ENCODE data around the gene REG4. TPM values are rescaled to one million over a fixed set of nuclear protein-coding genes. Genes with fewer than 3 reads are reported as not detected.
A peak's percentile ranks its signal among the peaks of the same experiment; 100 is the strongest.

The REG4 gene
- total RNA-seq, 2 experiments from 2014 or later = 1.8 to 7.5 TPM

- ATAC-seq = no peak
- Mint-ChIP-seq H3K4me1 (no peaks in the 10 kb centered on the region), H3K9me3 (ENCODE audit: low read depth) (no peaks in the 10 kb centered on the region), H3K27me3 (peaks cover 63% of the 10 kb centered on the region), H3K36me3 (no peaks in the 10 kb centered on the region), H3K4me3 (no peak within 1 kb of the TSS), H3K27ac (no peak within 1 kb of the TSS)
- peak; percentile 31 for DNase-seq
- CTCF ChIA-PET = interaction anchor here (1.0 to 1.2 kb wide), 2 partner anchors 11 to 15 kb away, joined by 3 read pairs; no protein-coding TSS in a partner anchor
Measured at GRCh38 chr1:119768778-119769177, 42.5 kb downstream of the REG4 start, which contains the start of gene HMGCS2. Gene HMGCS2 (minus strand): TSS chr1:119768905. CDS start chr1:119768844, 61 bp downstream.

DNA sequence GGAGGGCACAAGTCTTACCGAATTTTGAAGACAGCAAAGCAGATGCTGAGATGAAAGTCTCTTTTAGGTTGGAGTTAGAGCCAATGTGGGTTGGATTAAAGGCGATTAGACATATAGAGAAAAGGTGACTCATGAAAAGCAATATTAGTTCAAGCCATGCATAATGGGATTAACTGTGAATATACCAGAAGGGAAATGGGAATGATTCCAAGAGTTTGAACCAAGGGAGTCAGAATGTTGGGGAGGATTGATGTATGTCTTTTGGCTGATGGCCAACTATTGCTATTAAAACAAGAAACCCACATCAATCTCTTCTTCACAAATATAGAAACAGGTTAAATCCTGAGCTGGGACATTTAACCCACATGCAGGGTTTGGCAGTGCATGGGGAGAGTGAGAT, 43.8 kb downstream of the REG4 start:
- Mint-ChIP-seq H3K27me3 (peaks cover 64% of the 10 kb centered on the region), H3K4me1 (no peaks in the 10 kb centered on the region), H3K27ac (no peak overlapping the region), H3K36me3 (no peaks in the 10 kb centered on the region), H3K9me3 (ENCODE audit: low read depth) (no peaks in the 10 kb centered on the region), H3K4me3 (no peak overlapping the region)
- CTCF ChIA-PET = no interaction called here
- ATAC-seq = no peak
- no peak for DNase-seq

DNA sequence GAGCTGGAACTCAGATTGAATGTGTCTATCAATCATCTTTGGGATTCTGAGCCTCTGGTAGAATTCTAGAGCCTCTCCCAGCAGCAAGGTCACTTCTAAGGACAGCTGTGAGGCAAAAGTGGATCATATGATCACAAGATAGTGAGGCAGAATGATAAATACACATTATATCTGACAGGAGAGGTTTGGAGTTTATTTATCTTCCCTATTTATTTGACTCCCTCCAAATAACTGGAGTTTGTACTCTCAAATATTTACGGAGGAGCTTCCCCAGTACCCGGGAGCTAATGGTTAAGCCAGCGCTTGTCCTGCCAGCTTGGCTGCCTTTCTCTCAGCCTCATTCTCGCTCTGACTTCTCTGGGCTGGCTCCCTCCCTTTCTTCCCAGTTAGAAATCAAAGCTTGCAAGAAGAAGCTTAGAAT, 44.9 kb downstream of the REG4 start:
- H3K36me3 Mint-ChIP-seq = no peaks in the 10 kb centered on the region
- CTCF ChIA-PET = no interaction called here
- H3K27ac Mint-ChIP-seq = no peak overlapping the region
- peaks cover 64% of the 10 kb centered on the region for H3K27me3 Mint-ChIP-seq
- H3K4me1 Mint-ChIP-seq = no peaks in the 10 kb centered on the region
- H3K9me3 Mint-ChIP-seq (ENCODE audit: low read depth) = no peaks in the 10 kb centered on the region
- no peak overlapping the region for H3K4me3 Mint-ChIP-seq
- peak; percentile 15 for DNase-seq
- no peak for ATAC-seq

DNA sequence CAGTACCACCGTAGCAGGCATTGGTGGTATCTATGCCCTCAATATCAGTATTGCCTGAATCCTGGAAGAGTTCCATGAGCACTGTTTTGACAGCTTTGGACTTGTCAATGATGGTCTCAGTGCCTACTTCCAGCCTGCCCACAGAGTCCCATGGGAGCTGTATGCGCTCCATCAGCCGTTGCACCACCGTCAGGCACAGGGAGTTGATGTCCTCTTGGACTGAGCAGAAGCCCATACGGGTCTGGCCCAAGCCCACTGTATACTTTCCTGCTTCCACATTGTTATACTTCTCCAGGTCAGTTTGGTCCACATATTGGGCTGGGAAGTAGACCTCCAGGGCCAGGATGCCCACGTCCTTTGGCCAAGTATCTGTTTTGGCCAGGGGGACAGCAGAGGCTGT, 47.0 kb downstream of the REG4 start:
- H3K4me1 Mint-ChIP-seq = no peaks in the 10 kb centered on the region
- H3K36me3 Mint-ChIP-seq = no peaks in the 10 kb centered on the region
- peaks cover 78% of the 10 kb centered on the region for H3K27me3 Mint-ChIP-seq
- H3K27ac Mint-ChIP-seq = no peak overlapping the region
- CTCF ChIA-PET = interaction anchor here (1.0 to 2.2 kb wide), 2 partner anchors 20 to 21 kb away, joined by 4 read pairs; no protein-coding TSS in a partner anchor
- H3K9me3 Mint-ChIP-seq (ENCODE audit: low read depth) = no peaks in the 10 kb centered on the region
- ATAC-seq = no peak
- peak; percentile 31 for DNase-seq
- no peak overlapping the region for H3K4me3 Mint-ChIP-seq

DNA sequence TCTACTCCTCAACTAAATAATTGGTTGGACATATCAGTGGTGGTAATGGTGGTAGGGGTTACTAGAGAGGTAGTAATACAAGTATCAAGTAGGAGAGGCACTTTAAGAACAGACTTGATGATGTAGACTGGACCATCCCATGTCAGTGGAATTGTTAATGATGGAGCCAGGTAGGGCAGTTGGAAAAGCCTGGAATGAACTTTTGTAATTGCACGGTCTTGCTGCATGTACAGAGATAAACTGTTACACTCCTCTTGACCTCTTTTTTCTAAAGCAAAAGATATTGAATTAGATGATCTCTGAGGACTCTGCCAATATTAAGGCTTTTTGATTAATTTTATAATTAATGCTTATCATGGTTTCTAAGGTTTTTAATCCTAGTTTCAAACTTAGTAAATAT, 48.3 kb downstream of the REG4 start:
- no peaks in the 10 kb centered on the region for H3K9me3 Mint-ChIP-seq (ENCODE audit: low read depth)
- ATAC-seq (no peak), DNase-seq (peak; percentile 4)
- no peak overlapping the region for H3K4me3 Mint-ChIP-seq
- H3K27me3 Mint-ChIP-seq = peaks cover 75% of the 10 kb centered on the region
- peaks cover 9% of the 10 kb centered on the region for H3K4me1 Mint-ChIP-seq
- H3K27ac Mint-ChIP-seq = no peak overlapping the region
- no peaks in the 10 kb centered on the region for H3K36me3 Mint-ChIP-seq
- CTCF ChIA-PET = no interaction called here

GRCh38 chr1:119762409-119762808, 48.9 kb downstream of the REG4 start:
- DNase-seq (peak; percentile 7), ATAC-seq (no peak)
- no peak overlapping the region for H3K27ac Mint-ChIP-seq
- no peaks in the 10 kb centered on the region for H3K9me3 Mint-ChIP-seq (ENCODE audit: low read depth)
- no peaks in the 10 kb centered on the region for H3K36me3 Mint-ChIP-seq
- peaks cover 12% of the 10 kb centered on the region for H3K4me1 Mint-ChIP-seq
- CTCF ChIA-PET = no interaction called here
- H3K27me3 Mint-ChIP-seq = peaks cover 78% of the 10 kb centered on the region
- no peak overlapping the region for H3K4me3 Mint-ChIP-seq

DNA sequence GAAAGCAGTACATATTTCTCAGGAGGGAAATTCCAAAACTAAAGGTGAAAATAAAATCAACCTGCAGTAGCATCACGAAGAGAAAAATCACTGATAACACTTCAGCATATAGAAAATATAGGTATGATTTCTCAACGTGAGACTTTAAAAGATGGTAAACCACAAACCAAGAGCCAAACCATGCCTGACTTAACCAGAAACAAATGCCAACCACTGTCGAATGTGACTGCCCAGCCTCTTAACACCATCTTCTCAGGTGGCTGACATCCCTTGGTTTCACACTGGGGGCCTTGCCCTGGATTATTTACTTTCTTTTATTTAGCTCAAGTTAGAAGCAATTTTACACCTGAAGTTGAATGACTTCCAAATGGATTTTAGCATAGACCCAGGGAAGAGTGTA, 52.7 kb downstream of the REG4 start:
- CTCF ChIA-PET = interaction anchor here (8.0 kb wide), 1 partner anchor 14 kb away, joined by 39 read pairs; no protein-coding TSS in a partner anchor
- Mint-ChIP-seq H3K27me3 (peaks cover 76% of the 10 kb centered on the region), H3K4me1 (peaks cover 12% of the 10 kb centered on the region), H3K9me3 (ENCODE audit: low read depth) (no peaks in the 10 kb centered on the region), H3K27ac (no peak overlapping the region), H3K4me3 (no peak overlapping the region), H3K36me3 (no peaks in the 10 kb centered on the region)
- DNase-seq = peak; percentile 47
- ATAC-seq = peak; percentile 47

- peaks cover 66% of the 10 kb centered on the region for H3K27me3 Mint-ChIP-seq
- CTCF ChIA-PET = interaction anchor here (8.0 kb wide), 1 partner anchor 8 kb away, joined by 39 read pairs; no protein-coding TSS in a partner anchor
- ATAC-seq (peak; percentile 47), DNase-seq (peak; percentile 52)
- H3K4me3 Mint-ChIP-seq = no peak overlapping the region
- no peaks in the 10 kb centered on the region for H3K36me3 Mint-ChIP-seq
- H3K4me1 Mint-ChIP-seq = peaks cover 14% of the 10 kb centered on the region
- no peak overlapping the region for H3K27ac Mint-ChIP-seq
- H3K9me3 Mint-ChIP-seq (ENCODE audit: low read depth) = no peaks in the 10 kb centered on the region
Measured at GRCh38 chr1:119752592-119752991, 58.7 kb downstream of the REG4 start.

- no peak for ATAC-seq
- H3K27me3 Mint-ChIP-seq = peaks cover 32% of the 10 kb centered on the region
- CTCF ChIA-PET = interaction anchor here (1.4 kb wide), 1 partner anchor 62 kb away, joined by 3 read pairs; no protein-coding TSS in a partner anchor
- H3K9me3 Mint-ChIP-seq (ENCODE audit: low read depth) = no peaks in the 10 kb centered on the region
- H3K27ac Mint-ChIP-seq = no peak overlapping the region
- H3K4me1 Mint-ChIP-seq = peaks cover 23% of the 10 kb centered on the region
- no peak overlapping the region for H3K4me3 Mint-ChIP-seq
- no peak for DNase-seq
- H3K36me3 Mint-ChIP-seq = peaks cover 6% of the 10 kb centered on the region
Measured at GRCh38 chr1:119748040-119748439, 63.2 kb downstream of the REG4 start.

- no peak for DNase-seq
- Mint-ChIP-seq H3K36me3 (peaks cover 8% of the 10 kb centered on the region), H3K9me3 (ENCODE audit: low read depth) (no peaks in the 10 kb centered on the region), H3K4me1 (peaks cover 19% of the 10 kb centered on the region), H3K4me3 (no peak overlapping the region), H3K27me3 (peaks cover 29% of the 10 kb centered on the region), H3K27ac (no peak overlapping the region)
- CTCF ChIA-PET = interaction anchor here (1.4 to 6.4 kb wide), 2 partner anchors 8 to 62 kb away, joined by 3 to 39 read pairs; no protein-coding TSS in a partner anchor
- ATAC-seq = no peak
Measured at GRCh38 chr1:119747451-119747850, 63.8 kb downstream of the REG4 start.

GRCh38 chr1:119745034-119745433, 66.2 kb downstream of the REG4 start:
- CTCF ChIA-PET = interaction anchor here (0.8 to 6.4 kb wide), 13 partner anchors 10 to 204 kb away, joined by 3 to 39 read pairs (median 4); no protein-coding TSS in a partner anchor
- Mint-ChIP-seq H3K27ac (no peak overlapping the region), H3K36me3 (peaks cover 10% of the 10 kb centered on the region), H3K9me3 (ENCODE audit: low read depth) (no peaks in the 10 kb centered on the region), H3K27me3 (peaks cover 11% of the 10 kb centered on the region), H3K4me3 (no peak overlapping the region), H3K4me1 (peaks cover 12% of the 10 kb centered on the region)
- ATAC-seq (no peak), DNase-seq (no peak)

DNA sequence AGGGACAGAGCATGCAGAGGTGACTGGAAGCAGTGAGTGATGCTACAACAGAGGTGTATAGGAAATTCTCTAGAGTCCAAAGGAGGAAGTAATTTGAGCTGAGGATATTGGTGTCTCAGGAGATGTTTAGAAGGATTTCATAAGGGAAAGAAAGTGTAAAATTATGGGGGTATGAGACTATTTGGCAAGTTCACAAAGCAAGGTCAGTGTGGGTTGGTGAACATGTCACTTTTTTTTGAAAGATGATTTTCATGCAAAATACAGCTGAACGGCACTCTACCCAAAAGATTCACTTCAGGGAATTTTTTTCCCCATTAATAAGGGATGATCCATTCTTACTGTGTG, 66.7 kb downstream of the REG4 start:
- H3K27me3 Mint-ChIP-seq = peaks cover 6% of the 10 kb centered on the region
- H3K4me3 Mint-ChIP-seq = no peak overlapping the region
- no peak overlapping the region for H3K27ac Mint-ChIP-seq
- DNase-seq = no peak
- no peak for ATAC-seq
- no peaks in the 10 kb centered on the region for H3K9me3 Mint-ChIP-seq (ENCODE audit: low read depth)
- CTCF ChIA-PET = interaction anchor here (0.8 to 6.4 kb wide), 16 partner anchors 11 to 204 kb away, joined by 3 to 39 read pairs (median 4); no protein-coding TSS in a partner anchor
- H3K4me1 Mint-ChIP-seq = peaks cover 12% of the 10 kb centered on the region
- peaks cover 10% of the 10 kb centered on the region for H3K36me3 Mint-ChIP-seq

Measured in activated CD8-positive, alpha-beta memory T cell treated with anti-CD3 and anti-CD28 coated beads, Interleukin-2, amount 10 ng/mL, durations not matched to agents 7 days and 5 days (primary cell).